Suprapubic skin (tissue), 4 donors: Measurements from ENCODE around the gene ZSCAN23. TPM values are rescaled to one million over a fixed set of nuclear protein-coding genes. Genes with fewer than 3 reads are reported as not detected.

Experiments used
- DNase-seq, 2 donors: peaks; one replicate each; pipeline ENCODE4 v3.0.0-alpha.2; 2019; ENCODE audit warnings: low spot score in 2 of 2
- H3K27ac ChIP-seq: fragments of 200-600 bp; sonication (generic); one replicate; pipeline ENCODE4 v1.5.1; 2019
- H3K27me3 ChIP-seq: fragments of 200-600 bp; sonication (generic); one replicate; pipeline ENCODE4 v1.5.1; 2019
- H3K36me3 ChIP-seq: fragments of 200-600 bp; sonication (generic); one replicate; pipeline ENCODE4 v1.5.1; 2019
- H3K4me1 ChIP-seq: fragments of 200-600 bp; sonication (generic); one replicate; pipeline ENCODE4 v1.5.1; 2019
- H3K4me3 ChIP-seq: fragments of 200-600 bp; sonication (generic); one replicate; pipeline ENCODE4 v1.5.1; 2019; ENCODE audit warnings: mild to moderate bottlenecking
- H3K9me3 ChIP-seq: fragments of 200-600 bp; sonication (generic); one replicate; pipeline ENCODE4 v1.5.1; 2019
- CTCF ChIP-seq, 2 donors: fragments of 200-600 bp in 1 of 2; fragments of 450-650 bp in 1 of 2; sonication (generic) in 1 of 2; IDR thresholded peaks; one replicate each; pipeline ENCODE4 v1.5.1; 2016 to 2019; ENCODE audit warnings: antibody characterized with exemption in 2 of 2, mild to moderate bottlenecking in 1 of 2, moderate library complexity in 1 of 2
- EP300 ChIP-seq: sonication (generic); formaldehyde crosslinking; IDR thresholded peaks from one replicate; pipeline ENCODE4 v1.6.1; 2017; ENCODE audit warnings: antibody characterized with exemption
- POLR2A ChIP-seq, 2 donors: fragments of 450-650 bp; IDR thresholded peaks; one replicate each; pipeline ENCODE4 v1.6.1; 2017; ENCODE audit warnings: antibody characterized with exemption in 2 of 2, mild to moderate bottlenecking in 2 of 2, moderate library complexity in 2 of 2
- POLR2AphosphoS5 ChIP-seq, 3 donors: sonication (generic); formaldehyde crosslinking; IDR thresholded peaks; one replicate each; pipeline ENCODE4 v1.6.1; 2017; ENCODE audit warnings: antibody characterized with exemption in 3 of 3
- WGBS: methylation state at CpG from one replicate; pipeline ENCODE4 v1.1.5; 2018; 5-methylcytosine and 5-hydroxymethylcytosine counted together
- total RNA-seq, 4 donors: library from RNA; depleted of rRNA; stranded (reverse); fragments of >200 nt; gene quantifications; one replicate each; pipeline ENCODE4 v1.1.0, GENCODE V29; 2016

Gene ZSCAN23
- total RNA-seq: 1 to 10 TPM in 2 of 4 donors, under 1 TPM in 1, not detected in 1; 0.68 to 5.9 (median 4.8) TPM

GRCh38 chr6:28443112-28443773, at the start of gene ZSCAN23:
TSS of gene ZSCAN23 (minus strand) at chr6:28443491. CDS start at chr6:28436266, 7,225 bp downstream.
- Histone ChIP-seq H3K4me3 (peak within 1 kb of the TSS; percentile 64), H3K27me3 (peaks cover 35% of the 10 kb centered on the region), H3K9me3 (no peaks in the 10 kb centered on the region), H3K36me3 (no peaks in the 10 kb centered on the region), H3K4me1 (peaks cover 12% of the 10 kb centered on the region), H3K27ac (no peak within 1 kb of the TSS)
- peak in 1 of 2 donors; percentile 72 for DNase-seq
- TF ChIP-seq EP300 (no peak), POLR2AphosphoS5 (IDR thresholded peaks at IDR 0.05) (no peak)
- WGBS: 3% methylated on average over 22 of the region's 32 CpGs

GRCh38 chr6:28491984-28492317, 48.7 kb upstream of the ZSCAN23 start:
- Histone ChIP-seq H3K27ac (no peak overlapping the region), H3K27me3 (peaks cover 43% of the 10 kb centered on the region), H3K4me3 (no peak overlapping the region), H3K36me3 (no peaks in the 10 kb centered on the region), H3K4me1 (peaks cover 12% of the 10 kb centered on the region), H3K9me3 (no peaks in the 10 kb centered on the region)
- 72% methylated on average over 3 of the region's 3 CpGs for WGBS
- TF ChIP-seq POLR2A (IDR thresholded peaks at IDR 0.05) (no peak), CTCF (IDR thresholded peaks at IDR 0.05) (no peak), EP300 (no peak), POLR2AphosphoS5 (IDR thresholded peaks at IDR 0.05) (no peak)
- DNase-seq: no peak

- WGBS: 13% methylated on average over 23 of the region's 23 CpGs
Observed at GRCh38 chr6:28490205-28490890, 47.1 kb upstream of the ZSCAN23 start.

GRCh38 chr6:28489366-28490204, 46.3 kb upstream of the ZSCAN23 start:
- no peak for TF ChIP-seq CTCF (IDR thresholded peaks at IDR 0.05)
- no peak for TF ChIP-seq EP300
- TF ChIP-seq POLR2AphosphoS5 (IDR thresholded peaks at IDR 0.05): no peak
- no peak for TF ChIP-seq POLR2A (IDR thresholded peaks at IDR 0.05)
- Histone ChIP-seq H3K27ac (no peak overlapping the region), H3K27me3 (peaks cover 33% of the 10 kb centered on the region), H3K4me3 (peak overlapping the region; percentile 38), H3K9me3 (no peaks in the 10 kb centered on the region), H3K4me1 (peaks cover 12% of the 10 kb centered on the region), H3K36me3 (no peaks in the 10 kb centered on the region)
- WGBS: 5% methylated on average over 40 of the region's 40 CpGs
- peak in 1 of 2 donors; percentile 68 for DNase-seq

More at GRCh38 chr6:28490205-28490890, 47.1 kb upstream of the ZSCAN23 start:
- Histone ChIP-seq H3K9me3 (no peaks in the 10 kb centered on the region), H3K27ac (no peak overlapping the region), H3K4me1 (peaks cover 12% of the 10 kb centered on the region), H3K36me3 (no peaks in the 10 kb centered on the region), H3K27me3 (peaks cover 39% of the 10 kb centered on the region), H3K4me3 (peak overlapping the region; percentile 38)
- DNase-seq: no peak
- TF ChIP-seq EP300: no peak
- no peak for TF ChIP-seq CTCF (IDR thresholded peaks at IDR 0.05)
- no peak for TF ChIP-seq POLR2AphosphoS5 (IDR thresholded peaks at IDR 0.05)
- TF ChIP-seq POLR2A (IDR thresholded peaks at IDR 0.05): no peak

GRCh38 chr6:28488916-28489365, 45.6 kb upstream of the ZSCAN23 start:
- H3K4me3 ChIP-seq: peak overlapping the region; percentile 38
- 17% methylated on average over 14 of the region's 14 CpGs for WGBS
- DNase-seq: no peak

More at GRCh38 chr6:28488916-28489365, 45.6 kb upstream of the ZSCAN23 start:
- TF ChIP-seq POLR2A (IDR thresholded peaks at IDR 0.05) (no peak), EP300 (no peak), CTCF (IDR thresholded peaks at IDR 0.05) (no peak), POLR2AphosphoS5 (IDR thresholded peaks at IDR 0.05) (no peak)
- Histone ChIP-seq H3K27me3 (peaks cover 32% of the 10 kb centered on the region), H3K27ac (no peak overlapping the region), H3K4me1 (peaks cover 12% of the 10 kb centered on the region), H3K36me3 (no peaks in the 10 kb centered on the region), H3K9me3 (no peaks in the 10 kb centered on the region)
